Activated naive CD4-positive, alpha-beta T cell (primary cell): Measurements from ENCODE around the gene ZNF418.
"Not testable (repeated sequence)": the region's sequence is repeated elsewhere in the genome, so short reads cannot be mapped to it uniquely, and the experiment has no call there.

ENCODE experiments used
- DNase-seq, 4 experiments: peaks; one replicate each; lab custom pipeline; 2025; lab: John Stamatoyannopoulos, UW

The ZNF418 gene

DNA sequence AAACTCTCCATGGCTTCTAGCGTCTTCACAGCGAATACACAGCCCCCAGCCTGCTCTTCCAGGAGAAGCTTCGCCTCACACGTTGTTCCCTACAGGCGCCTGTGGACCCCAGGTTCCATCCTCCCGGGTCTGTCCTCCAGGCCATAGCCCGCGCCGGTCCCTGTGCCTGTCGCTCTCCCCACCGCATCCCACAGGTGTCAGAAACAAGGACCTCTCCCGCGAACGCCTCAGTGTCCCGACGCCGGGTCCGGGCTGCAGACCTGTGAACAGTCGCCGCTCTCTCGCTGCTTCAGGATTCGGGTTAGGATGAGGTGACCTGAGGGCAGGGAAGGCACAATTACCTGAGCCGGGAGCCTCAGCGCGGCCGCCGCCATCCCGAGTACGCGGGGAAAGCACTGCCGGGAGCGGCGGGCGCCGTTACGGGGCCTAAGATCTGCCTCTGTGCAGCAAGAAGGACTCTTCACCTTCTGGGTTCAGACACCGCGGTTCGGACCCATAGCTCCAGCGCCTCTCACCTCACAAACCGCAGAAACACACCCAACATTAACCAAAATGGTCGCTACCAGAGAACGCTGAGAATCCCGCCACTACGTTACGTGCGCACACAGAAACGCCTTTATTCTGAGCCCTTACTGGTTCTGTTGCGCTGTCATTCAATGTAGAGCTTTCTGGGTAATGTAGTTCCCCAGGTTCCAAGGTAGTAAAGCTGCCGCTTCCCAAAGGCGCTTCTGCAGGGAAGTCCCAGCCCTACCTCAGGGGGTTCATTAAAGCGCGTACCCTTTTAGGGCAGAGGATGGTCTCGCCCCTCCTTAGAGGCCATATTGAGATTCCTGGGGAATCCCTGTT, at the start of gene ZNF418:
Gene ZNF418 (minus strand): TSS at position 583 of the 846 bp plus-strand sequence. CDS start 1,580 bp downstream, outside the sequence.
- DNase-seq: peak in 1 of 4 experiments; percentile 17

GRCh38 chr19:57978586-57979289, 43.5 kb upstream of the ZNF418 start:
- DNase-seq: no peak

DNA sequence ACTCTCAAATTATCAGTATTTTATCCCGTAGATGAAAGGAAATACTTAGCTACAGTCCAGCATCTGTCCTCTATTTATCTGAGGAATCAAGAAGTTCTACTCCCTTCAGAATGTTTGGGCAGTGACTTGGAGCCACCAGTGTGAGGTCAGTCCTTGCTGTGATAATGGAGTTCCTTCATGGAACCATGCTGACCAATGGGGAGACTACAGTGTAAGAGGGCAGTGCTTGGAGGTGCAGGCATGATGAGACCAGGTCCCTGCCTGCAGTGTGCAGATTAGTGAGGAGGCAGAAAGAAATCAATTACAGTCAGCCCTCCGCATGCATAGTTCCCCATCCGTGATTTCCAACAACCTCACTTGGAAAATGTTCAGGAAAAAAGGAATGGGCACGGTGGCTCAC, 39.2 kb upstream of the ZNF418 start, which contains the start of gene C19orf18:
Gene C19orf18 (minus strand): TSS at position 101 of the 400 bp plus-strand sequence. CDS start 102 bp downstream, outside the sequence.
- DNase-seq: no peak

DNA sequence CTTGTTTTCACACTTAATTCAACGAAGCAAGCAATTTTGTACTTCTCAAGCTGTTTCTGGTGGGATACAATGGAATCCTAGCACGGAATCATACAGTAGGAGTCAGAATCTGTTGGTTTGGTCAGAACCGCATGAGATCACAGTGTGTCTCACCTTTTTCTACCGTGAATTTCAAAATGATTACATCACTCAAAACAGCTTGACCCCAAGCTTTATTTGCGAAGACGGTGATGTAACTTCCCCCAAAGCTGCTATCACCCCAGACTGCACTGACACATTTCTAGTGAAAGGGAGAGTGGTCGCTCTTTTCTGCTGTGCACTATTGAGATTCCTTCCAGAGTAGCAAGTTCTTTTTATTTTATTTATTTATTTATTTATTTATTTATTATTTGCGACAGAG, 29.6 kb upstream of the ZNF418 start:
- no peak for DNase-seq

- DNase-seq: no peak
Measured at GRCh38 chr19:57961785-57962184, 26.6 kb upstream of the ZNF418 start.

GRCh38 chr19:57954996-57955395, 19.8 kb upstream of the ZNF418 start:
- no peak for DNase-seq

DNA sequence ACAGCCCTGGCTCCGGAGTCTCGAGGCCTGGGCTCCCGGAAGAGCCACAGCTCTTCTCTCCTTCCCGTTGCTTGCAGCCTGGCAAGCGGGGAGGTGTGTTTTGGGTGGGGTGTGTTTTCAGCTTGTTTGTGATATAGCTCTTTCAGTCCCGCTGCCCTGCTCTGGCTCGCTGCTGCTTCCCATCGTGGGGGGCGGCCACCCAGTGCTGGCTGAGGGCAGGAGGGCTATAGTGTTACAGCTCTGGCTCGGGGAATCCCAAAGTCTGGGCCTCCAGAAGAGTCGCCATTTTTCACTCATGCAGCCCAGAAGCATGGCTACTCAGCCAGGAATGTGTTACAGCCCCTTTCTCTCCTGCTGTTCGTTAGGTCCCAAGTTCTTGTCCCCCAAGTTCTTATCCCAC, 14.5 kb upstream of the ZNF418 start:
- DNase-seq: no peak

DNA sequence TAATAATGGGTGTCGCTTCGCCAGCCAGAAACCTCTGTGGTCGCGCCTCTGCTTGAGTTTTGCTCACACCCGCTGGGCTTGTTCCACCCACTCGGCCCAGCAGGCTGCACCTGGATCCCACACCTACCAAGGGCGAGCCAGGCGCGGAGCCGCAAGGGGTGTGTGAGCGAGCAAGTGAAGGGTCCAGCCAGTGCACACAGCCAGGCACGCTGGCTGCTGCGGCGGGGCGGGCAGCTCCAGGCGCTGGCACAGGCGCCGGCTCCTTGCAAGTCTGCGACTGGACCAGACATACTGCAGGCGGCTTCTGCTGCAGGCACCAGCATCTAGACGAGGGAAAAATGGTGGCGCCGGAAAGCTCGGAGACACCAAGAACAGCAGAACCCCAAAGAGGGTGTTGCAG, 14.1 kb upstream of the ZNF418 start:
- DNase-seq: no peak

DNA sequence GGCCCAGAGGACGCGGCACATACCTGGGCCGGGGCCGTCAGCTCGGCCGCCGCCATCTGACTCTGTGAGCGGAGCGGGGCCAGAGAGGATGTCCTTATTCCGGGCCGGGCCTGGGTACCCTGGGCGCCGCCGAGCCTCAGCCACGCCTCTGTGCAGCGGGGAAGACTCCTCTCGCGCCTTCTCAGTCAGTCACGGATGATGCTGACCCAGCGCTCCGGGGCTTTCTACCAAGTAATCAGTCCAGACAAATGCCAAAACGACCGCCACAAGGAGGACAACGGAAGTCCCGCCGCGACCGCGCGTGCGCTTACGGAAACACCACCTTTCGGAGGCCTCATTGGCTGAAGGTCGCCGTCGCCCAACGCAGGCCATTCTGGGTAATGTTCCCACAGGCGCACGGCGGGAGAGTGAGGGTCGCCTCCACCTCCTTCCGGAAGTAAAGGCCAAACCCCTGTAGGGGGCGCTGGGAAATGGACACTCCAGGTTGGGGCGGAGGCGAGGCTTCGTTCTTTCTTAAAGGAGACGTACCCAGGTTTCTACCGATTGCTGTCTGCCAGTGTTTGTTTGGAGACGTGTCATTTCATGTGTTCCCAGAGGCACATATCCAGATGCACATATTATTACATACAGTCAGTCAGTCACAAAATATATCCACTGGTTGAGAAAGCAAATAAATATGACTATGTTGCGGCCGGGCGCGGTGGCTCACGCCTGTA, 12.4 kb upstream of the ZNF418 start, which contains the start of gene ZNF256:
Gene ZNF256 (minus strand): TSS at position 288 of the 716 bp plus-strand sequence. CDS start 232 bp downstream, at position 56.
- peak; percentile 73 to 79 (median 76) for DNase-seq

DNA sequence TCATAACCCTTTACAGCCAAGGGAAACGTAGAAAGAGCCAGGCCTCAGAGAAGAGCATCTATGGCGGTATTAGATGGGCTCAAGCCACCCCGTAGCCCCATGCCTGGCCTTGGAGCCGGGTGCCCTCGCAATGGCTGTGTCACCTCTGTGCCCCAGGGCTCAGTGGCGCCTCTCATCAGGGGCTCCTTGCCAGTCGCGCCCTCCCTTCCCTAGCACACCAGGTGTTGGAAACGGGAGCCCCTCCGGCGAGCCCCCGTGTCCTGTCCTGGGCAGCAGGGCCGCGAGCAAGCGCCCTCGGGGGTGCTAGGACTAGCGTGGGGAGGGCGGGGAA, 11.9 kb upstream of the ZNF418 start:
- DNase-seq: no peak

DNA sequence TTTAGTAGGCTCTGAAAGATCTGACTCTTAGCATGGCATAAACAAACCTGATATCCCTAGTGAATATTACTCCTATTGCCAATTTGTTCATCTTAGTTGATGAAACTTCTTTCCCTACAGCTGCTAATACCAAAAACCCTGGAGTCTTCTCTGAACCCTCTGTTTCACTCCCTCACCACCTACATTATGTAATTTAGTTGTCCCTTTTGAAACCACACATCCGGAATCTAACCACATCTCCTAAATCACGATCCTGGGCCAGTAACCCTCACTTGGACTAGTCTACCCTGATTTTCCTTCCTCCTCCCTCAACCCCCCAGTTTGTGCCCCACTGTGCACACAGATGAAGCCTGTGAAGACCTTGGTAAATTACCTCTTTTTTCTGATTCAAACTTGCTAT, 11.1 kb upstream of the ZNF418 start:
- no peak for DNase-seq

GRCh38 chr19:57941593-57941992, 6.4 kb upstream of the ZNF418 start:
- no peak for DNase-seq

DNA sequence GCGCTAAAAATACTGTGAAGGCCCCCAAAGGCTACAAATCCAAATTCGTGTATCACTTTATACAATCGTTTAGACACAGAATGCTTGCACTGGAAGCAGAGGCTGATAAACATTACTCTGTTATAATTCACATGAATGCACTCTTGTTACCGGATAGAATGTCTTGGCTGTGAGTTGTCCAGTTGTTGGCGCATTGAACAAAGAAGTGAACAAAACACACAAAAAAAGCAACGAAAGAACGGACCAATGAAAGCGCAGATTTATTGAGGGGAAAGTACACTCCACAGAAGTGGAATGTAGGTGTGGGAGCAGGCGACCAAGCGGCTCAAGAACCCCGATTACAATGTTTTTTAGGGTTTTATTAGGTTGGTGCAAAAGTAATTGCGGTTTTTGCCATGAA, 529 bp upstream of the ZNF418 start:
- no peak for DNase-seq

GRCh38 chr19:57927587-57927986, 7.6 kb downstream of the ZNF418 start:
- DNase-seq: no peak

DNA sequence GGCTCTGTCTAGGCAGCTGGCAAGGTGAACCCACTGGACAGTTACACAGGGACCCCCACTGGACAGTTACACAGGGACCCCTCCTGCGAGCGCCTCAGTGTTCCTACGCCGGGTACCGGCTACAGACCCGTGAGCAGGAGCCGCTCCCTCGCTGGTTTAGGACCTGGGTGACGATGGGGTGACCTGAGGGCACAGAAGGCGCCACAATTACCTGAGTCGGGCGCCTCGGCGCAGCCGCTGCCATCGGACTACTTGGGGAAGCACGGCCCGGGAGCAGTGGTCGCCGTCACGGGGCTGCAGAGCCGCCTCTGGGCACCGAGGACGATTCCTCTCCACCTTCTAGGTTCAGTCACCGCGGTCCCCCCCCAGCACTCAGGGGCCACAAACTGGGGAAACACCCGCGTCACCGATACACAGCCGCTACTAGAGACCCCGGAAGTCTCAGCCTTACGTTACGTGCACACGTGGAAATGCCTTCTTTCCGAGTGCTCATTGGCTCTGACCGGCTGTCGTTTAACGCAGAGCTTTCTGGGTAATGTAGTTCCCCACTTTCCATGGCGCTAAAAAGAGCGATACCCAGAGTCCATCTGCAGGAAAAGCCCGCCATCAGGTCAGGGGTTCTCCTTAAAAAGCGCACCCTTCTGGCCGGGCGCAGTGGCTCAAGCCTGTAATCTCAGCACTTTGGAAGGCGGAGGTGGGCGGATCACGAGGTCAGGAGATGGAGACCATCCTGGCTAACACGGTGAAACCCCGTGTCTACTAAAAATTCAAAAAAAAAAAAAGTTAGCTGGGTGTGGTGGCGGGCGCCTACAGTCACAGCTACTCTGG, 18.8 kb downstream of the ZNF418 start, which contains the start of gene ZNF417:
Gene ZNF417 (minus strand): TSS at position 425 of the 828 bp plus-strand sequence. CDS start 181 bp downstream, at position 244.
- DNase-seq: peak; percentile 45 to 72 (median 52)

DNA sequence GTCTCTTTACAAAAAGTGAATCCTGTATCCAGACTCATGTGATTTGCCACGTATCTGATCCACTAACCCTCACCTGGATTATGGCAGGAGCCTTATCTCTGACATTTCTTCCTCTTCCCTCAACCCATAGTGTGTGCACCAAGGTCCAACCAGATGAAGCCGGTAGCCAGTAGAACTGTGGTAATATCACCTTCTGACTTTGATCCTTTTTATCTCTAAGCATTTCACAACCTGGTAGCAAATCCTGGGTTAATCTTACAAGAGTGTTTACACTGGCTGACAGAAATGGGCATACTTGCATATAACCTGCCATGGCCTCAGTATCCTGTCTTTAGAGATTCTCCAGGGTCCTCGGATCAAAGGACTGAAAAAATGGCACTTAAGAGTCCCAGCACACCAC, 20.7 kb downstream of the ZNF418 start:
- no peak for DNase-seq

- no peak for DNase-seq
Measured at GRCh38 chr19:57907394-57907793, 27.8 kb downstream of the ZNF418 start.

- DNase-seq: no peak
Measured at GRCh38 chr19:57905258-57905657, 29.9 kb downstream of the ZNF418 start.

DNA sequence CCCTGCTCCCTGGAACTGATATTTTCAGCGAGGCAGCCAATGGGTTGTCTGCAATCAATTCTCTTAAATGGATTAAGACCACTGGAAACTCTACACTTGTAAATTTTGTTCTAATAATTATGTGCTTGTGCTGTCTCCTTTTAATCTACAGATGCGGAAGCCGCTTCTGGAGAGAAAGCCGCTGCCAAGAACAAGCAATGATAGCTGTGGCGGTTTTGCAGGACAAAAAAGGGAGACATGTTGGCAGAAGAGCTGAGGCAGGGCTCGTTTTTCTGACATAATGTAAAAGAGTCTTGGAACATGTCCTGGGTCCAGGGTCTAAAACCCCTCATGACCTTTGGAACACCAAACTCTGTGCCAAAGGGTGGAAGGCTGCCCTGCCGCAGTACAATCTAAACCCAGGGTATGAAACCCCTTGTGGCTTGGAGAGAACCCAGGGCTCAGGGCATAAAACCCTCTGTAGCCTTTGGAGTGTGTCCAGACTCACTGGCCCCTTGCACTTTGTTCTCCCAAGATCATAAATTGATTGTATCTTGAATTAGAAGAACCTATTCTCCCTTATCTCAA, 31.5 kb downstream of the ZNF418 start:
- DNase-seq: no peak

- DNase-seq: no peak
Measured at GRCh38 chr19:57900311-57900710, 34.9 kb downstream of the ZNF418 start.

DNA sequence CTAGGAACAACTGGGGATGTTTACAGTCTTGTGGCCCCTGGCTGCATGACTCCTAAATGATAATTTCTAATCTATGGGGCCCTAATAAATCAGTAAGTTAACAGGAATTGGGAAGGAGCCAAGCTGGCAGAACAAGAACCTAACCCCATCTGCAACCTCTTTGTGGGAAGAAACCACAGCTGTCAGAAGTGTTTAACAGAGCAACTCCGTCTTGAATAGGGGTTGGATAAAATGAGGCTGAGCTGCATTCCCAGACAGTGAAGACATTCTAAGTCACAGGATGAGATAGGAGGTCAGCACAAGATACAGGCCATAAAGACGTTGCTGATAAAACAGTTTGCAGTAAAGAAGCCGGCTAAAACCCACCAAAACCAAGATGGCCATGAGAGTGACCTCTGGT, 44.5 kb downstream of the ZNF418 start:
- not testable (repeated sequence) for DNase-seq
